Activated gamma-delta T cell treated with Interleukin-2 at 50 U/mL for 16 hours (primary cell): ENCODE results near the gene WBP1L.
"Not testable (repeated sequence)": the region's sequence is repeated elsewhere in the genome, so short reads cannot be mapped to it uniquely, and the experiment has no call there.

Experiments used
- DNase-seq: peaks from one replicate; pipeline ENCODE4 v3.0.0-alpha.2; 2020

The WBP1L gene

GRCh38 chr10:102743588-102744373 is at the start of gene WBP1L:
TSS of gene WBP1L (plus strand) at chr10:102743948. CDS start at chr10:102744054, 106 bp downstream.
- peak; percentile 96 for DNase-seq

- DNase-seq, result not testable (repeated sequence)
Measured at GRCh38 chr10:102695401-102695800, 48.3 kb upstream of the WBP1L start.

- DNase-seq, result no peak
Measured at GRCh38 chr10:102696736-102697135, 47.0 kb upstream of the WBP1L start.

GRCh38 chr10:102698894-102699293 is 44.9 kb upstream of the WBP1L start:
- DNase-seq, result no peak

- no peak for DNase-seq
Measured at GRCh38 chr10:102701272-102701671, 42.5 kb upstream of the WBP1L start.

GRCh38 chr10:102701796-102702195 is 42.0 kb upstream of the WBP1L start:
- DNase-seq, result no peak

- DNase-seq, result no peak
Measured at GRCh38 chr10:102702742-102703141, 41.0 kb upstream of the WBP1L start.

- DNase-seq, result no peak
Measured at GRCh38 chr10:102704915-102705314, 38.8 kb upstream of the WBP1L start.

GRCh38 chr10:102705531-102705930 is 38.2 kb upstream of the WBP1L start:
- no peak for DNase-seq

- no peak for DNase-seq
Measured at GRCh38 chr10:102710609-102711008, 33.1 kb upstream of the WBP1L start.

GRCh38 chr10:102712089-102712488 is 31.7 kb upstream of the WBP1L start:
- no peak for DNase-seq

GRCh38 chr10:102712843-102713538 is 30.8 kb upstream of the WBP1L start:
- no peak for DNase-seq

GRCh38 chr10:102713539-102713813 is 30.3 kb upstream of the WBP1L start:
- no peak for DNase-seq

GRCh38 chr10:102713814-102714620 is 29.7 kb upstream of the WBP1L start, which contains the start of gene ARL3:
TSS of gene ARL3 (minus strand) at chr10:102714397. CDS start at chr10:102714275, 122 bp downstream.
- peak; percentile 93 for DNase-seq

- DNase-seq, result peak; percentile 41
Measured at GRCh38 chr10:102714621-102715455, 28.9 kb upstream of the WBP1L start, which contains the start of gene SFXN2. TSS of gene SFXN2 (plus strand) at chr10:102714636. CDS start at chr10:102726637, 12,001 bp downstream.

- no peak for DNase-seq
Measured at GRCh38 chr10:102715880-102716279, 27.9 kb upstream of the WBP1L start.

- not testable (repeated sequence) for DNase-seq
Measured at GRCh38 chr10:102716900-102717565, 26.7 kb upstream of the WBP1L start.

- no peak for DNase-seq
Measured at GRCh38 chr10:102718220-102718619, 25.5 kb upstream of the WBP1L start.

GRCh38 chr10:102720337-102720736 is 23.4 kb upstream of the WBP1L start:
- no peak for DNase-seq

GRCh38 chr10:102720775-102721301 is 22.9 kb upstream of the WBP1L start:
- DNase-seq, result no peak

- no peak for DNase-seq
Measured at GRCh38 chr10:102721954-102722353, 21.8 kb upstream of the WBP1L start.

GRCh38 chr10:102723989-102724388 is 19.8 kb upstream of the WBP1L start:
- DNase-seq, result no peak
